HG02610 (cell line): ENCODE data around the gene TRAPPC14.

Source experiments
- ATAC-seq: cut with Tn5 transposase; IDR thresholded peaks from one replicate; pipeline ENCODE4 v1.9.1; 2021; ENCODE audit warnings: mild to moderate bottlenecking, moderate library complexity; ENCODE audit not compliant: unreplicated experiment

TRAPPC14 gene

GRCh38 chr7:100126931-100127865 lies 31.3 kb downstream of the TRAPPC14 start, which contains the start of gene MBLAC1:
MBLAC1 (plus strand) TSS chr7:100126967; CDS start chr7:100127396, 429 bp downstream.
- peak; percentile 61 for ATAC-seq

- ATAC-seq: peak; percentile 28
Observed at GRCh38 chr7:100126239-100126930, 32.1 kb downstream of the TRAPPC14 start.

DNA sequence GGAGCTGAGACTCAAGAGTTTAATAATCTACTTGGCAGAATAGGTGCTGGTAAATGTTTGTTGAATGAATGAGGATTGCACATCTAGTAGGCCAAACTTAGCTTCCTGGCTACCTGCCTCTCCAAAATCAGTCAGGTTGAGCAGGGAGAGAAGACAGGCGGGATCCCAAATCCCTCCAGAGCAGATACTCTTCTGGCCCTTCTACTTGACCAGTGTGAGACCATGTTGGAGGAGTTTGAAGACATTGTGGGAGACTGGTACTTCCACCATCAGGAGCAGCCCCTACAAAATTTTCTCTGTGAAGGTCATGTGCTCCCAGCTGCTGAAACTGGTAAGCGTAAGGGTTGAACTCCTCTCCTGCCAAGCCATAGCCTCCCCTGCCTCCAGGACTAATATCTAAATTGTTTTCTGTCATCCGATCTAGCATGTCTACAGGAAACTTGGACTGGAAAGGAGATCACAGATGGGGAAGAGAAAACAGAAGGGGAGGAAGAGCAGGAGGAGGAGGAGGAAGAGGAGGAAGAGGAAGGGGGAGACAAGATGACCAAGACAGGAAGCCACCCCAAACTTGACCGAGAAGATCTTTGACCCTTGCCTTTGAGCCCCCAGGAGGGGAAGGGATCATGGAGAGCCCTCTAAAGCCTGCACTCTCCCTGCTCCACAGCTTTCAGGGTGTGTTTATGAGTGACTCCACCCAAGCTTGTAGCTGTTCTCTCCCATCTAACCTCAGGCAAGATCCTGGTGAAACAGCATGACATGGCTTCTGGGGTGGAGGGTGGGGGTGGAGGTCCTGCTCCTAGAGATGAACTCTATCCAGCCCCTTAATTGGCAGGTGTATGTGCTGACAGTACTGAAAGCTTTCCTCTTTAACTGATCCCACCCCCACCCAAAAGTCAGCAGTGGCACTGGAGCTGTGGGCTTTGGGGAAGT lies 34.0 kb downstream of the TRAPPC14 start:
- no peak for ATAC-seq

- no peak for ATAC-seq
Observed at GRCh38 chr7:100122568-100122967, 36.0 kb downstream of the TRAPPC14 start.

DNA sequence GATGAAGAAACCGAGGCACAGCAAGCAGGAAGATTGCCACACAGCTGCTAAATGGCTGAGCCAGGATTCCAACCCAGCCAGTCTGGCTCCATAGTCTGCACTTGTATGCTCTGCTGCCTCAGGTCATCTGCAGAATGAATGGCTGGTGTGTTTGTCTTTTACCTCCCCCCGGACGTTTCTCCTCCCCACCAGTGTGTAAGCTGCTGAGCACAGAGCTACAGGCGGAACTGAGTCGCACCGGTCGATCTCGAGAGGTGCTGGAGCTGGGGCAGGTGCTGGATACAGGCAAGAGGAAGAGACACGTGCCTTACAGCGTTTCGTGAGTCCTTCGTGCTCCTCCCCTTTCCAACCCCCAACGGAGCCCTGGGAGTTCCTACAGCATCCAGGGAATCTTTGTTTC lies 36.5 kb downstream of the TRAPPC14 start:
- ATAC-seq: no peak

DNA sequence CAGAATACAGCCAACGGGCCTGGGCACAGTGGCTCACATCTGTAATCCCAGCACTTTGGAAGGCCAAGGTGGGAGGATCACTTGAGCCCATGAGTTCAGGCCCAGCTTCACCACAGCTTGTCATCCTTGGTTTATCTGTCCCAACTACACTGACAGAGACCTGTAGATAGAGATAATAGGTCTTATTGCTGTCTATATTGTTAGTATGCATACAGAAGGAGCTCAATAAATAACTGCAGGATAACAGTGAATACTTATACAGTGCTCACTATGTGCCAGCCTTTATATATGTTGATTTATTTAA lies 37.8 kb downstream of the TRAPPC14 start:
- no peak for ATAC-seq

- peak; percentile 23 for ATAC-seq
Observed at GRCh38 chr7:100119970-100120732, 38.4 kb downstream of the TRAPPC14 start.

GRCh38 chr7:100119072-100119969 lies 39.2 kb downstream of the TRAPPC14 start, which contains the start of the genes CNPY4 and TAF6:
CNPY4 (plus strand) TSS chr7:100119634; CDS start chr7:100119745, 111 bp downstream.
TAF6 (minus strand) TSS chr7:100119358; CDS start chr7:100114209, 5,149 bp downstream.
- ATAC-seq: peak; percentile 69

- ATAC-seq: no peak
Observed at GRCh38 chr7:100118388-100119071, 40.0 kb downstream of the TRAPPC14 start.

- ATAC-seq: no peak
Observed at GRCh38 chr7:100115026-100115425, 43.5 kb downstream of the TRAPPC14 start.

GRCh38 chr7:100111914-100112313 lies 46.6 kb downstream of the TRAPPC14 start:
- no peak for ATAC-seq

- no peak for ATAC-seq
Observed at GRCh38 chr7:100111156-100111555, 47.4 kb downstream of the TRAPPC14 start.

DNA sequence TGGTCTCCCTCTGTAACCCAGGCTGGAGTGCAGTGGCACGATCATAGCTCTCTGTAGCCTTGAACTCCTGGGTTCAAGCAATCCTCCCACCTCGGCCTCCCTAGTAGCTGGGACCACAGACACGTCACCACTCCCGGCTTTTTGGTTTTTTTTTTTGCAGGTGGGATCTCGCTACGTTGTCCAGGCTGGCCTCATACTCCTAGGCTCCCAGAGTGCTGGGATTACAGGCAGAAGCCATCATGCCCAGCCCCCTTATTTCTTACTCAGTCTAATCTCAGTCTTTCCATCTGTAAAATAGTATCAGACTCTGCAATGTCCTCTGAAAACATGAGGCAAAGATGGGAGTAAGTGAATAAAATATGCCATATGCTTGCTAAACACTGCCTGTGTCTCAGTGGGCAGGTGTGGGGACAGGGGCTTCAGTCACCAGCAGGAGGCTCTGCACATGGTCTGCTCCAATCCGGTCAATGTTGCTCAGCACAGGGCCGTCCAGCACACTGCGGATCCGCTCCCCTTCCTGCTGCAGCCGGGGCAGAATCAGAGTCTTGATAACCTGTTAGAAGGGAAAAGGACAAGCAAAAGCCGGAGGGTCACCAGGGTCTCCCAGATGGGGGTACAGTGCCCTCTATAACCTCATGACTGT lies 48.9 kb downstream of the TRAPPC14 start:
- ATAC-seq: no peak

DNA sequence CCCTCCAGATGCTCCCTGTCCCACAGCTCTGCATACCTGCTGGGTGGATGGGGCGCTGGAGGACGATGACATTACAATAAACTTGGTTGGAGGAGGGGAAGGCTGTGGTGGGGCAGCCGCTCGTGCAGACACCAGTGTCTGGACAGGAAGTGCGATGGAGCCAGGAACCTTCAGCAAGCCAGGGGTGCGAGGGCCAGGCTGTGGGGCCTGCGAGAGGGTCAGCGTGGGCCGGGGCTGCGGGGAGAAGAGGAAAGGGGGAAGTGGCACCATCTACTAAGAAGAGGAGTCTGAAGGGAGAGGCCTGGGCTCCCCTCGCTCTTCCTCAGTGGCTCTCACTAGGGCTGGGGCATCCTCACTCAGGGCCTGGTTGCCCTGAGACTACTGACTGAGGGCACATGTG lies 50.6 kb downstream of the TRAPPC14 start:
- no peak for ATAC-seq

DNA sequence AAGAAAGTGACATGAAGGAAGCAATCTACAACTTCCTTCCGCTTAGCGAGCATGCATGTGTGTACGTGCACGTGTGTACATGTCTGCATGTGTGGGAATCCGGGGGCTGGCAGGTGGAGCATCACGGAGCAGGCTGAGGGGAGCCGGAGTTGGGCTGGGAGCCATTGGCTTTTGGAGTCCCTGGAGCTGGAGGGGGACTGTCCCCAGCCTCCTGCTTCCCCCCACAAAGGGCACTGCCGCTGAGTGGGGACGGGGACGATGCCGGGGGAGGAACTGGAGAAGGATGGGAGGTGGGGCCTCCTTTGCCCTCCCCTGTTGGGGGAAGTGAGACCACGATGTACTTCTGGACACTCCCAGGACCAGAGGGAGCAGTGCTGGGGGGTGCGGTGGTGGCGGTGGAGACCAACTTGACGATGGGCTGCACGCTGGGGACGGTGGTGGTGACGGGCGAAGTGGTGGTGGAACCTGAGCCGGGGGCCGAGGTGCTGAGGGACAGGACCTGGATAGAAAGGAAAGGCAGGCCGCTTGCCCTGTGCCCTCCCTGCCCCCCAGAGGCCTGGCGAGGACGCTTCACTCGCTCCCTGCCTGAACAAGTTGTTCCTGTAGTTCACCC lies 51.3 kb downstream of the TRAPPC14 start:
- ATAC-seq: no peak

DNA sequence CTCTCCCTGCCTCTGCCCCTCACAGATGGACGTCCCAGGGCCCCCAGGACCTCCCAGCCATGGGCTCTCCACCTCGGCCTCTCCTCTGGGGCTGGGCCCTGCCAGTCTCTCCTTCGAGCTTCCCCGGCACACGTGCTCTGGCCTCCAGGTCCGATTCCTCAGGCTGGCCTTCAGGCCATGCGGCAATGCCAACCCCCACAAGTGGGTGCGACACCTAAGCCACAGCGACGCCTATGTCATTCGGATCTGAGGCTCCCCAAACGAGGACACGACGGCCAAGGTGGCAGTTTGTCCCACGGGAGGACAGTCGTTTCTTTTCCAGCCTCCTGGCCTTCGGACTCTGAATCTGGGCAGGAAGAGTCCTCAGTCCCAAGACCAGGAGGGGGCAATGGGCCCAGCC lies 51.9 kb downstream of the TRAPPC14 start:
- no peak for ATAC-seq

- no peak for ATAC-seq
Observed at GRCh38 chr7:100105534-100105933, 53.0 kb downstream of the TRAPPC14 start.
